GM19099 (cell line): Measurements from ENCODE around the gene MACROD2.

Experiments used
- POLR2A ChIP-seq: IDR thresholded peaks from 3 replicates; pipeline ENCODE4 v1.6.1; 2011; ENCODE audit warnings: low read depth; ENCODE audit not compliant: insufficient read length; ENCODE audit errors: extremely low read depth

Gene MACROD2

DNA sequence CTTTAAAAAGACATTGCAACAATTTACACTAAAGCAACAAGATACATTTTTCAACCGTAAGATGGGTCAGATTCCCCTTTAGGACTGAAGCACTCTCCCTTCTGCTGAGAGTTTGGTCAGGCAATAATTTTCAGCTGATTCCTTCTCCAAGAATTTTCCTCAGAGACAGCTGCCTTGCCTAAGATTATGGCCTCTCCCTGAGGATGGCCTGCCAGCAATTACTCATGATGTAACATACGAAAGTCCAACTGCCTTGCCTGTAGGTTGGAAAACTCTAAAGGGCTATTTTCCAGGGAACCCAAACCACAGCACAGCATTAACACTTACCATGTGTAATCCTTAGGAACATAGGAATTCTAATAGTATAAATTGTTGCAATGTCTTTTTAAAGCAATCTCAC lies 571.2 kb downstream of the MACROD2 start:
- no peak for TF ChIP-seq POLR2A

DNA sequence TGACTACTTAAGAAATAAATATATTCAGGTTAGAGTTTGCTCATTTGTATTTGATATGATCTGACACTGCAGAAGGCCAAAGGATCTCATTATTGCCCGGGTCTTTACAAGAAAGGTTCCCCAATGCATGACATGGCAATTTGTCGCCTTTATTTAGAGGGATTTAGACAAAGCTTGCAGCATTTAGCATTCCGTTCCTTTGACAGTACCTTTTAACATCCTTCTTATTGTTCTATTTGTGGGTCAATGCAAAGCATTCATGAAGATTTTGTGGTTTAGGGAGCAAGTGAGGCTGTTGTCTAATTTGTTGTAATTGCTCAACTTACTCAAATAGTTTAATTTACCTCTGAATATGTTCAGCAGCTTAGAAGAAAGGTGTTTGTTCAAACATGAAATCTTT lies 572.9 kb downstream of the MACROD2 start:
- TF ChIP-seq POLR2A = no peak

DNA sequence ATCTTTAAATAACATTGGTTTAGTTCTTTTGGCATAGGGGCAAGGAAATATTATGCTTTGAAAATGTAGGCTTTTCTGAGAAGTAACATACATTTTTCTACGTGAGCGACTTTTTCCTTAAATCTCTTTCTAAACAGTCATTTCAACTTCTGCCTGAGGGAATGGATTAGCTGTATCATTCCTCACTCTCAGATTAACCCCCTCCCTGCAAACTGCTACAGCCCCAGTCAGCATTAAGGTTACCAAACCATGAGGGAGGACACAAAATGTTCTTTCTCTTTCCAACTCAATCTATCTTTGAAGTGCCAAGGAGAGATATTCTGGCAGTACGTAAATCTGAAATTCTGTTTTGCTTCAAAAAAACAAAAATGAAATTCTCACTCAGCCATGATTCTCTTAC lies 573.4 kb downstream of the MACROD2 start:
- TF ChIP-seq POLR2A = no peak

DNA sequence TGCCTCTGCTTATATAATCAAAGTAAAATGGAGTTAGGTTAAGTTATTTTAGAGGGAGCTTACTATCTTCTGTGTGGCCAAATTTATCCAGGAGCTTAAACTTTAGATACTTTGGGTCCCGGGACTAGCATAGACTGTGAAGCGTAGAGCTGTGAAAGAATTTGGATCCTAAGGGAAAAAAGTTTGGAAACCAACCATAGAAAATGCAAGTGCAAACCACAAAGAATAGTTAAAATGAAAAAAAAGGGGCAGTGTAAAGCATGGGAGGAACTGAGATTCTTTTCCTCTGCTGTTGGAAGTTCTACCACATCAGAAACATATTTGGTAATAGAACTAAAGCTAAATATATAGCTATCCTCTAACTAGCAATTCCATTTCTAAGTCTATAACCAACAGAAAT lies 574.3 kb downstream of the MACROD2 start:
- TF ChIP-seq POLR2A = no peak

DNA sequence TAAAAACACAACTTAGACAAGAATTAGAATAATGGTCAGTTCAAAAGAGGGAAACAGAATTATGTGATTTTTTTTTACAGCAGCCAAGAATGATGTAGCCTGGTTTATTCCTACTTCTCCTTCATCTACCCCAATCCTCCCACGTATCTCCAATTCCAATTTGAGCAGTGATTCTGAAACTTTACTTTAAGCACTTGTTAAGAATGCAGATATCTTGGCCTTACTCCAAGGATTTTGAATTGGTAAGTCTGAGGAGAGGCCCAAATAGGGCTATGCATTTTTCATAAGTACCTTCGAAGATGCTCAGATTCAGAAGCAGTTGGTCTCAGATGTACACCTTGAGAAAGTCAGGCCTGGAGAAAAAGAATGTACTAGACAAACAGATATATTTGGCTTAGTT lies 575.5 kb downstream of the MACROD2 start:
- TF ChIP-seq POLR2A = no peak

DNA sequence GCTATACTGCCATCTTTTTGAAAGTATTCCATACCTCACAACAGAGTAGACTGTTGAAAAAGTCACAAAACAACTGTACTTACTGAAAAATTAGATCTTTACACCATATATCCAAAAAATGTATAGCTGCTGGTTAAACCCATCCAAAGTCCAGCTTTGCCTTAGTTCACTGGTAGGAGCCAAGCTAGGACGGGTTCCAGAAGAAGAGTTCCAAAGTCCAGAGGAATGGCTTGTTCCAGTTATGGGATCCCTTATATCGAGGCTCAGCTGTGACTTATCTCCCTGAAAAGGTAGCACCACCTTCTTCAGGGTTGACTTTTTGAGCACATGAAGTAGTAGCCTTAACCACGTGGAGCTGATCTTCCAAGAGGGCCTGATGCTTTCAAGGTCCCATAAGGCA lies 578.4 kb downstream of the MACROD2 start:
- TF ChIP-seq POLR2A = no peak

DNA sequence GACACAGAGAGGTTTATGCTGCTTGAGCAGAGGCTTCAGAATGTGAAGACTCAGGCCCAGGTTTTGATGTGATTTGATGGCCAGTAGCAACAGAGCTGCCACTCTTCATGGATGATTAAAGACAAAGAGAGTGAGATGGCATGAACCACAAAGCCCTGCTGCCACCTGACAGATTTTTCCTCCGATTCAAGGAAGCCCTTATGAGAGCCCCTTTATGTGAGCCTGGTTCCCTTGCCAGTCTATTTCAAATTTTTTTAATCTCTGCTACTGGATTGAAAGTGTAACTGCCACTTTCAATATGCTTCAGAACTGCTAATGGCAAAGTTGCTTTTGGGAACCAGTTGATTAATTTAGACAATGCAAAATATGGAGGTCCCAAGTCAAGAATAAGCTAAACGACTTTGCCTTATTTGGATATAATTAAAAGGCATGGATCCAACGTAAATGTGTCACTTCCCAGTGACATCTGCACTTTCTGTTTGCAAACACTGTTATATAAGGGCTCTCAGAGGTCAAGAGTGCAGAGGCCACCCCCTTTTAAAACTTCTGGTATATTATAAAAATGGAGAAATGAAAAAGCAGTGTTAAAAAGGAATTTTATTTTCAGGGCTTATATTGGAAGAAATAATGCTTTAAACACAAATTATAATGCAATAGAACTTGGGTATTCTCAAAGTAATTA lies 581.0 kb downstream of the MACROD2 start:
- TF ChIP-seq POLR2A = no peak

DNA sequence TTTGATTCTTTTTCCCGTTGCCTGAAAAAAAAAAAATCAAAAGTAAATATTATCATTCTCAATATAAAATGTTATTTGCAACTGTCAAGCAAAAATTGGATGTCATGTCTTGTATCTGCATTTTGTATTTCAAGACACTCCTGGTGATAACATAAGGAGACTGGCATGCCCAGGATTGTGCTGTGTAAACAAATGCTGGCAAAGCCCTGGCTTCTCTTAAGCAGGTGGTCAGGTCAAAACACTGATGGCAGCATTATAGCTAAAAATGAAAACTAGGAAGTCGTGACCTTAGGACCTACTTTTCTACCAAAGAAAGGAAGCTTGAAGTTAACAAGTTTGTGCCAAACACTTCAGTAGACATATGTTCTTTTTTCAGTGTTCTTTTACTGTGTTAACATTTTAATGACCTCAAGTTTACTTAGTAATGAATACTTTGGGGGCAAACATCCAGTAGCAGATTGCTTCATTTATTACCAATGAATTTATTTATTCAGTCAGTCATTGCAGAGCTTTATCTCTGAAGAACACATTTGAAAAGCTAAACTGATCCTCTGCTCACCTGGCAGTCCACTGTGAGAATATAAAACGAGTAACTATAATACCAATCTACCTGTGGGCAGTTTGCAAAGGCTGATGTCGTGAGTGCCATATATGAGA lies 585.2 kb downstream of the MACROD2 start:
- TF ChIP-seq POLR2A = no peak

DNA sequence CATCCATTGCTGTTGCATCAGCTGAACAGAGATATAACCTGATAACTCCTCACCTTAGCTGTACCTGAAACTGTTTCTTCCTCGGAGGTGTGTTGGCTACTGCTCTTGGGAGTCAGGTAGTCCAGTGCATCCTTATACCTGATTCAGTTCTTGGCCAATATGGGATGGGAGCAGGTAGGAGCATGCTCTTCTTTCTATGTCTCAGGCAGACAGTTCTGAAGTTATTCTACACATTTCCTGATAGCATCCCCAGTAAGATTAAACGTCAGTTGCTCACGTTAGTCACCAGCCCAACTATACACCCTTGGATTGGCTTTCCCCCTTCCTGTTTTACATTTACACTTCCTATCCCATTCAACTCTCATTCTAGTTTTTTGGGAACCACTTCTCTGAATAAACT lies 586.4 kb downstream of the MACROD2 start:
- TF ChIP-seq POLR2A = no peak

DNA sequence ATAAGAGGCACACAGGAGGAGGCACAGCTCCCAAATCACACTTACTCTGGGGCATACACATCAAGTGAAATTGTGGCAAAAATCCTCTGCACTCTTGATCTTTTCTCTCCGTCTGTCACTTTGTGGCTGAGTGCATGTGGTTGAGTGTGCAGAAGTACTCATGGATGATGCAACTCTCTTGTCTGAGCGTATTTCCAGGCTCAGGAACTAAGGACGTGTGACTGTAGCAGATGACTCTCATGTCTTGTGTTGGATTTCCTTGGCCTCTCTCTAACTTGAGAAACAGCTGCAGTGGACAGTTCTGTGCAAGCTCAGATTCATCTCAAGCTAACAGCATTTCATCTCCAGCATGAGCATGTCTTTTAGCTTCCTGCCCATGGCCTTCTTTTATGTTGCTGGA lies 587.5 kb downstream of the MACROD2 start:
- no peak for TF ChIP-seq POLR2A

DNA sequence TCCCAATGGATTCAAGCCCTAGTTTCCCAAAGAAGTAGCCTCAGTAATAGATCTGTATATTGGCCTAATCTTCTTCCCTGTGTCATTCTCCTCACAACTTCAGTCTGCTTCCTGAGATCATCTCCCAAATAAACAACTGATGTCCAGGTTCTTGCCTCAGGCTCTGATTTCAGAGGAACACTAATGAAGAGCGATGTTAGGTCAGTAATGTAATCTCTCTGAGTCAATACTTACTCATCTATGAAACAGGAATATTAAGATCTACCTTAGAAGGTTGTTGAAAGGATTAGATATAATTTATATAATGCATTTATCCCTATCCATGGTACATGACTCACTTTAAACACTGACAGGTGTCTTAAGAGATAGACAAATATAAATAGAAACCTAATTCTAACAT lies 588.1 kb downstream of the MACROD2 start:
- TF ChIP-seq POLR2A = no peak

DNA sequence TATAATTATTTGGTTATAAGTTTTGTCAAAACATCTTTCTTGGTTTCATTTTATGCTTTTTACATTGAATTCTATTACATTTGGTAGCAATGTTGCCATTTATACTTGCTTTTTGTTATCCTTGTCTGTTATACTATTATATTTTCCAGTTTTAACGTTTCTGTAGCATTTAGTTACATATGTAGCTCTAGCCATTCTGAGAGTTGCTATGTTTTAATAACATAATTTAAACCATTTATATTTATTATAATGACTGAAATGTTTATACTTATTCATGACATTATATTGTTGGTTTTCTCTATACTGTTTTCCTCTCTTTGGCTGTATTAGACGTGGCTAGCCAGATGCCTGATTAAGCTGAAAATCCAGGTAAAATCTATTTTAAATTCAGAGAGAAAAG lies 594.1 kb downstream of the MACROD2 start:
- no peak for TF ChIP-seq POLR2A

DNA sequence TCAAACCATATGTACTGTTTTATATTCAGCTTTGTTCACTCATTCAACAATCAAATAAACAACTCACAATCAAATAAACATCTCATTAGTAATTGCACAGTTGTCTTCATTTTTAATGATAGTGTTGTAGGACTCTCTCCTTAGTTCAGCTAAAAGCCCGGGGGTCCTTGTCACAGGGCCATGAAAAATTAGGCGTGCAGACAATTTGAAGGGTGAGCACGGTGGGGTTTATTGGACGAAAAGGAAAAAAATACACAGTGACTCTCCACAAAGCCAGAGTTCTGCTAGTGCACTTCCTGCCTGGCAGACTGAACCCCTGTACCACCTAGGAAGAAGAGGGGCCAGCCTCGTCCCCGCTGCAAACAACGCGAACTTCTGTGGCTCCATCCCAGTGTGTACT lies 599.7 kb downstream of the MACROD2 start:
- TF ChIP-seq POLR2A = no peak

DNA sequence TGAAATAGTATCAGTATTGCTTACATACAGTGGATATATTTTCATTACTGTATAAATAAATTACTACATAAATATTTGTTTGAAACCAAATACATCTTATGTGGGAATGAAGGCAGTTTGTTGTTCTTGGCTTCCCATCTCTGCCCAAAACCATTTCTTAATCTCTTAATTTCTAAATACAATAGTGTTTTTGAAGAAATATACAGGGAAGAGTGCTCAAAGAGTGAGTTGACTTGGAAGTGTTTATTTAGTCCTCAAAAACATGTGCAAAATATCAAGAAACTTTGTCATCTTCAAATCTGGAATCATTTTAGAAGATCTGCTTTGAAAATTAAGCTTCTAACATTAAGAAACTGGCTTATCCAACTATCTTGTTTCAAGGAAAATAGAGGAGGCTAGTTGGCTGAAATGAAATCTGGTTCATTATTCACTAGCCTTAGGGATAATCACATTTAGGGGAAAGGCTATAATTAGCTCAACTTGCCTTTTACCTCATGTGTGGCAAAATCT lies 601.9 kb downstream of the MACROD2 start:
- TF ChIP-seq POLR2A = no peak

DNA sequence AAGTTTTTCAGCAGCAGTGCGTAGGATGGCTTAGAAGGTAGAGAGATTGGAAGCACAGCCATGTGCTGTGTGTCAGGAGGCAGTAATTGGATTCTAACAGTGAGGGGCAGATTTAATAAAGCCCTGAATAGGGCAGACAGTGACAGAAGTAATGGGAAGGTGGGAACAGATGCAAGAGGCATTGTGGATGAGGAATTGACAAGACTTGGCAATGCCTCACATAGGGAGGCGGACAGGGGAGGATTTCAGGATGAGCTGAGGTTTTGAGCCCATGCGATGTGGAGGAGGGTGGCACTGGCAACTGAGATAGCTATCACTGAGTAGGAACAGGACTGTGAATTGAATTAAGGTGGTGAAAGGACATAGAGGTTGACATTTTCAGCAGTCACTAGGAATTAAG lies 604.3 kb downstream of the MACROD2 start:
- TF ChIP-seq POLR2A = no peak

DNA sequence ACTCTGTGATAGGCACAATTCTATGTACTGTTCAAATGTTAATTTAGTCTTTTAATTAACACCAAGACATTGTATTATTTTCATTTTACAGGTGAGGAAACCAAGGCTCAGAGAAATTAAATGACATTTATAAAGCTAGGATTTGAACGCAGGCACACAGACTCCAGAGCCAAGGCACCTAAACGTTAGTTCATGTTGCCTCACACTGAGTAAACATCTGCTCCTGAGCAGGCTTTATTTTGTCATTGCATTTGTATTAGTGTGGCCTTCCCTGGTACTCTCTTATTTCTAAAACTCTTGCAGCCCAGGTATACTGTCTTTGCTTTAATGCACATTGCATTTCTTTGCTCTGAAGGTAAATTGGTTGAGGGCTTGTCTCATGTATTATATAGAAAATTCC lies 605.2 kb downstream of the MACROD2 start:
- no peak for TF ChIP-seq POLR2A
